ENCODE results near the gene CCT3. TPM values are rescaled to one million over a fixed set of nuclear protein-coding genes. Genes with fewer than 3 reads are reported as not detected.

CCT3 gene
- polyA plus RNA-seq (2013, experiment 1 of 2): 366 TPM
- 331 TPM for polyA plus RNA-seq (2013, experiment 2 of 2)

- Histone ChIP-seq H3K36me3 (ENCODE audit: insufficient read depth, low read length) (peaks cover 29% of the 10 kb centered on the region), H3K4me3 (ENCODE audit: low read length) (peak within 1 kb of the TSS; percentile 81), H3K27ac (ENCODE audit: low read depth, low read length) (peak within 1 kb of the TSS; percentile 79), H3K27me3 (ENCODE audit: insufficient read depth, low read length) (no peaks in the 10 kb centered on the region), H3K9ac (ENCODE audit: low read depth, low read length) (peak within 1 kb of the TSS; percentile 78), H3K4me1 (ENCODE audit: insufficient read depth, low read length) (0 out of 2 replicates have a peak, but pooled peaks cover 1% of the 10 kb centered on the region), H3K9me3 (ENCODE audit: insufficient read depth, low read depth, low read length) (no peaks in the 10 kb centered on the region)
- WGBS: under 1% methylated on average over 47 of the region's 47 CpGs
These were observed at the start of gene CCT3, which contains the start of gene TSACC for GRCh38 chr1:156338180-156338976. Gene CCT3 (minus strand): TSS chr1:156338292. CDS start chr1:156338184, 108 bp downstream. Gene TSACC (plus strand): TSS chr1:156338526. CDS start chr1:156339758, 1,232 bp downstream.

- H3K9me3 ChIP-seq (ENCODE audit: insufficient read depth, low read depth, low read length): no peaks in the 10 kb centered on the region
- H3K4me3 ChIP-seq (ENCODE audit: low read length): peak overlapping the region; percentile 51
- no peaks in the 10 kb centered on the region for H3K36me3 ChIP-seq (ENCODE audit: insufficient read depth, low read length)
- no peak overlapping the region for H3K27ac ChIP-seq (ENCODE audit: low read depth, low read length)
- H3K27me3 ChIP-seq (ENCODE audit: insufficient read depth, low read length): peaks cover 88% of the 10 kb centered on the region
- WGBS: 77% methylated on average over 15 of the region's 15 CpGs
- H3K4me1 ChIP-seq (ENCODE audit: insufficient read depth, low read length): peaks cover 34% of the 10 kb centered on the region
- H3K9ac ChIP-seq (ENCODE audit: low read depth, low read length): 0 out of 2 replicates have a peak overlapping the region, but pooled peaks have one; percentile 33
These were observed 49.7 kb upstream of the CCT3 start for GRCh38 chr1:156387870-156388173.

- no peaks in the 10 kb centered on the region for H3K9me3 ChIP-seq (ENCODE audit: insufficient read depth, low read depth, low read length)
- H3K27me3 ChIP-seq (ENCODE audit: insufficient read depth, low read length): peaks cover 84% of the 10 kb centered on the region
- no peak overlapping the region for H3K9ac ChIP-seq (ENCODE audit: low read depth, low read length)
These were observed 49.1 kb upstream of the CCT3 start for GRCh38 chr1:156386949-156387869.

GRCh38 chr1:156386134-156386901 lies 48.2 kb upstream of the CCT3 start:
- Histone ChIP-seq H3K4me1 (ENCODE audit: insufficient read depth, low read length) (peaks cover 19% of the 10 kb centered on the region), H3K27ac (ENCODE audit: low read depth, low read length) (no peak overlapping the region), H3K9me3 (ENCODE audit: insufficient read depth, low read depth, low read length) (no peaks in the 10 kb centered on the region), H3K4me3 (ENCODE audit: low read length) (no peak overlapping the region), H3K27me3 (ENCODE audit: insufficient read depth, low read length) (peaks cover 83% of the 10 kb centered on the region), H3K36me3 (ENCODE audit: insufficient read depth, low read length) (no peaks in the 10 kb centered on the region), H3K9ac (ENCODE audit: low read depth, low read length) (no peak overlapping the region)
- 91% methylated on average over 5 of the region's 6 CpGs for WGBS

More at GRCh38 chr1:156386949-156387869, 49.1 kb upstream of the CCT3 start:
- no peak overlapping the region for H3K27ac ChIP-seq (ENCODE audit: low read depth, low read length)
- H3K36me3 ChIP-seq (ENCODE audit: insufficient read depth, low read length): no peaks in the 10 kb centered on the region
- H3K4me1 ChIP-seq (ENCODE audit: insufficient read depth, low read length): peaks cover 28% of the 10 kb centered on the region
- WGBS: 91% methylated on average over 8 of the region's 8 CpGs
- H3K4me3 ChIP-seq (ENCODE audit: low read length): no peak overlapping the region; the same call in 1 of the 2 replicates

GRCh38 chr1:156385534-156386031 lies 47.5 kb upstream of the CCT3 start:
- H3K4me1 ChIP-seq (ENCODE audit: insufficient read depth, low read length): peaks cover 13% of the 10 kb centered on the region
- no peaks in the 10 kb centered on the region for H3K36me3 ChIP-seq (ENCODE audit: insufficient read depth, low read length)
- no peak overlapping the region for H3K4me3 ChIP-seq (ENCODE audit: low read length)
- H3K27ac ChIP-seq (ENCODE audit: low read depth, low read length): no peak overlapping the region
- WGBS: 20% methylated on average over 9 of the region's 9 CpGs
- H3K27me3 ChIP-seq (ENCODE audit: insufficient read depth, low read length): peaks cover 78% of the 10 kb centered on the region
- H3K9me3 ChIP-seq (ENCODE audit: insufficient read depth, low read depth, low read length): no peaks in the 10 kb centered on the region
- no peak overlapping the region for H3K9ac ChIP-seq (ENCODE audit: low read depth, low read length)

- WGBS: 95% methylated on average over 5 of the region's 5 CpGs
- no peak overlapping the region for H3K4me3 ChIP-seq (ENCODE audit: low read length)
- H3K4me1 ChIP-seq (ENCODE audit: insufficient read depth, low read length): peaks cover 8% of the 10 kb centered on the region
- H3K27me3 ChIP-seq (ENCODE audit: insufficient read depth, low read length): peaks cover 68% of the 10 kb centered on the region
- H3K9ac ChIP-seq (ENCODE audit: low read depth, low read length): no peak overlapping the region
- no peaks in the 10 kb centered on the region for H3K36me3 ChIP-seq (ENCODE audit: insufficient read depth, low read length)
- H3K27ac ChIP-seq (ENCODE audit: low read depth, low read length): no peak overlapping the region
- H3K9me3 ChIP-seq (ENCODE audit: insufficient read depth, low read depth, low read length): no peaks in the 10 kb centered on the region
These were observed 46.6 kb upstream of the CCT3 start for GRCh38 chr1:156384658-156385057.

GRCh38 chr1:156384007-156384406 lies 45.9 kb upstream of the CCT3 start:
- 93% methylated on average over 3 of the region's 3 CpGs for WGBS
- H3K27ac ChIP-seq (ENCODE audit: low read depth, low read length): no peak overlapping the region
- H3K4me1 ChIP-seq (ENCODE audit: insufficient read depth, low read length): peaks cover 4% of the 10 kb centered on the region
- H3K36me3 ChIP-seq (ENCODE audit: insufficient read depth, low read length): no peaks in the 10 kb centered on the region
- no peak overlapping the region for H3K4me3 ChIP-seq (ENCODE audit: low read length)
- H3K9ac ChIP-seq (ENCODE audit: low read depth, low read length): no peak overlapping the region
- H3K9me3 ChIP-seq (ENCODE audit: insufficient read depth, low read depth, low read length): no peaks in the 10 kb centered on the region
- H3K27me3 ChIP-seq (ENCODE audit: insufficient read depth, low read length): peaks cover 62% of the 10 kb centered on the region

- Histone ChIP-seq H3K9me3 (ENCODE audit: insufficient read depth, low read depth, low read length) (no peaks in the 10 kb centered on the region), H3K4me1 (ENCODE audit: insufficient read depth, low read length) (no peaks in the 10 kb centered on the region; the same call in none of the 2 replicates), H3K27me3 (ENCODE audit: insufficient read depth, low read length) (peaks cover 52% of the 10 kb centered on the region), H3K4me3 (ENCODE audit: low read length) (no peak overlapping the region), H3K9ac (ENCODE audit: low read depth, low read length) (no peak overlapping the region), H3K36me3 (ENCODE audit: insufficient read depth, low read length) (no peaks in the 10 kb centered on the region), H3K27ac (ENCODE audit: low read depth, low read length) (no peak overlapping the region)
- WGBS: 37% methylated on average over 9 of the region's 9 CpGs
These were observed 44.9 kb upstream of the CCT3 start for GRCh38 chr1:156383023-156383422.

- H3K4me3 ChIP-seq (ENCODE audit: low read length): no peak overlapping the region
- H3K27me3 ChIP-seq (ENCODE audit: insufficient read depth, low read length): peaks cover 48% of the 10 kb centered on the region
- H3K27ac ChIP-seq (ENCODE audit: low read depth, low read length): no peak overlapping the region
- no peaks in the 10 kb centered on the region; the same call in 1 of the 2 replicates for H3K4me1 ChIP-seq (ENCODE audit: insufficient read depth, low read length)
- WGBS: 69% methylated on average over 7 of the region's 7 CpGs
- H3K9ac ChIP-seq (ENCODE audit: low read depth, low read length): no peak overlapping the region
- H3K9me3 ChIP-seq (ENCODE audit: insufficient read depth, low read depth, low read length): no peaks in the 10 kb centered on the region
- no peaks in the 10 kb centered on the region for H3K36me3 ChIP-seq (ENCODE audit: insufficient read depth, low read length)
These were observed 44.5 kb upstream of the CCT3 start for GRCh38 chr1:156382561-156382960.

- H3K27ac ChIP-seq (ENCODE audit: low read depth, low read length): no peak overlapping the region
- H3K9ac ChIP-seq (ENCODE audit: low read depth, low read length): no peak overlapping the region
- no peaks in the 10 kb centered on the region for H3K4me1 ChIP-seq (ENCODE audit: insufficient read depth, low read length)
- no peaks in the 10 kb centered on the region for H3K36me3 ChIP-seq (ENCODE audit: insufficient read depth, low read length)
- H3K4me3 ChIP-seq (ENCODE audit: low read length): no peak overlapping the region
- H3K27me3 ChIP-seq (ENCODE audit: insufficient read depth, low read length): peaks cover 19% of the 10 kb centered on the region; the same call in 1 of the 2 replicates
- 30% methylated on average over 2 of the region's 3 CpGs for WGBS
- no peaks in the 10 kb centered on the region for H3K9me3 ChIP-seq (ENCODE audit: insufficient read depth, low read depth, low read length)
These were observed 41.5 kb upstream of the CCT3 start for GRCh38 chr1:156379420-156380165.
